Left renal pelvis (tissue), 4 donors: Measurements from ENCODE around the gene LHPP. TPM values are rescaled to one million over a fixed set of nuclear protein-coding genes. Genes with fewer than 3 reads are reported as not detected.

ENCODE experiments used
- polyA plus RNA-seq, 4 donors: library from polyadenylated mRNA; unstranded; fragments of 120-200 nt; gene quantifications; one replicate each; pipeline ENCODE4 v1.2.1, GENCODE V29; 2013; ENCODE audit not compliant: insufficient read length in 4 of 4

LHPP gene
- polyA plus RNA-seq, 4 donors: 15.7 to 23.9 (median 16.6) TPM

Other genes starting within 250 kb of the LHPP start
- gene OAT, start 42.9 kb upstream of the LHPP start, polyA plus RNA-seq: 100 to 1,000 TPM in 1 of 4 donors, 10 to 100 TPM in 3; 93.4 to 121 (median 99.6) TPM
- not detected for gene NKX1-2, start 11.8 kb upstream of the LHPP start, polyA plus RNA-seq